ENCODE results near the gene CNTN4.
"Not testable (repeated sequence)": the region's sequence is repeated elsewhere in the genome, so short reads cannot be mapped to it uniquely, and the experiment has no call there.

CNTN4 gene

DNA sequence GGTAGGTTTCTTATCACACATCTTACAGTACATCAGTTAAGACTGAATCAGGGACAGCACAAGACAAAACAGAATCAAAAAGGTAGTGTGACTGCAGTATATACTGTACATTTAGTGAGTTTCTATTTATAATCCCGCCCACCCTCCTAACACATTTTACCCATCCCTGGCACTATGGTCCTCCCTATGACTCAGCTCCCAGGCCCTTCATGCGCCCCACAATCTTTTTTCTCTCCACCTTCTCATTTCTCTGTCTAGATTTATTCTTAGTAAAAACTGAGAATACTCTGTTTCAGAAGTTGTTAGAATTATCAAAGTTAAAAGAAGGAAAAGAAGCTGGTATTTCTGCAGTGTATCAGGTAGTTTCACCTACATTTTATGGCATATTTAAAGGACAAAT is 427.3 kb downstream of the CNTN4 start:
- DNase-seq: no peak

DNA sequence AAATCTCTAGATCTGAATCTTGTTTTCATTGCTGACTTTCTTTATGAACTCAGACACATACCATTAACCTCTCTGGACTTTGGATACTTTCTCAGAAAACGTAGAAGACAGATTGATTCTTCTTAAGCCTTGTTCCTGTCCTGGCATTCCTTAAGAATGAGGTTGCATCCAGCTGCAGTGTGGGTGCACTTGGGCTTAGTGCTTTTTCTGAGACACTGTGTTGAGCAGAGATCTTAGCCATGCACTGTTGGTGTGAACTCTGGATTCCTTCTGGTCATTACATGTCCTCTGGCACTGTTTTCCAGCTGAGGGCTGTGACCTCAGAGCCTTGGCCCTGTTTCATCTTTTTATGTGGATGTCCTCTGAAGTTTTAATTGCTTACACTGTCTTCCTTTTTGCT is 428.3 kb downstream of the CNTN4 start:
- DNase-seq: no peak

DNA sequence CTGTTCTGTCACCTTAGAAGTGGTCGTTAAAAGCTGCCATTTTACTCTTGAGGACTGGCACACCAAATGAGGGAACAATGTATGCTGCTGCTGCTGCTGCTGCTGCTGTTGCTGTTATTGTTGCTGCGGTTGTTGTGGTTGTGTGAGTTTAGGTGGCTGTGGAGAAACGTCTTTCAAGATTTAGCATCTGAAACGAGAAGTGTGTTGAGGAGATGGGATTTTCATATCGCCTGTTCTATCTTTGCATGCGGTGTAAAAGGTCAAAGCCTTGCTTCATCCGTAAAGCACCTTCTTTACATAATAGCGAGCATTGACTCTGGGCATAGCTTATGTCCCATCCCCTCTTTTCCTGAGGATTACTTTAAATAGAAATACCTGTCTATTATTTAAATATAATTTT is 428.7 kb downstream of the CNTN4 start:
- not testable (repeated sequence) for DNase-seq

DNA sequence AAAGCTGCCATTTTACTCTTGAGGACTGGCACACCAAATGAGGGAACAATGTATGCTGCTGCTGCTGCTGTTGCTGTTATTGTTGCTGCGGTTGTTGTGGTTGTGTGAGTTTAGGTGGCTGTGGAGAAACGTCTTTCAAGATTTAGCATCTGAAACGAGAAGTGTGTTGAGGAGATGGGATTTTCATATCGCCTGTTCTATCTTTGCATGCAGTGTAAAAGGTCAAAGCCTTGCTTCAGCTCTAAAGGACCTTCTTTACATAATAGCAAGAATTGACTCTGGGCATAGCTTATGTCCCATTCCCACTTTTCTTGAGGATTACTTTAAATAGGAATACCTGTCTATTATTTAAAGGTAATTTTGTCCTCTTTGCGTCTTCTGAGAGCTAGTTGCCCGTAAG is 436.1 kb downstream of the CNTN4 start:
- DNase-seq: not testable (repeated sequence)

DNA sequence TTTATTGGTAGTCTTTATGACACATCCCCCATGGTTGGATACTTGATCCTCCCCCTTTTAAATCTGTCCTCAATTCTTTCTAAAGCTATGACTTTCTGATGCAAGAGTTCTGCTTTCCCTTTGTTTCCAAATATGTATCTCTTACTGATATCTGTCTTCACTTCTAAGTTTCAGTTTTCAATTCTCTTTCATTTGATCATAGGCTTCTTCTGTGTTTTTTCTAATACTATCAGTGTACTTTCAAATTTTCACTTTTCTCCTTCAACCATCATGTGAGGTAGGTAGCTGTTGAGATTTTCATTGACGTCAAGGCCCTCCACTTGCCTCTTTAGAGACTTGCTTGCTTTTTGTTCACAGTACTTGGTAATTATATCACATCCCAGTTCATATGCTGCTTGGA is 436.5 kb downstream of the CNTN4 start:
- DNase-seq: no peak

DNA sequence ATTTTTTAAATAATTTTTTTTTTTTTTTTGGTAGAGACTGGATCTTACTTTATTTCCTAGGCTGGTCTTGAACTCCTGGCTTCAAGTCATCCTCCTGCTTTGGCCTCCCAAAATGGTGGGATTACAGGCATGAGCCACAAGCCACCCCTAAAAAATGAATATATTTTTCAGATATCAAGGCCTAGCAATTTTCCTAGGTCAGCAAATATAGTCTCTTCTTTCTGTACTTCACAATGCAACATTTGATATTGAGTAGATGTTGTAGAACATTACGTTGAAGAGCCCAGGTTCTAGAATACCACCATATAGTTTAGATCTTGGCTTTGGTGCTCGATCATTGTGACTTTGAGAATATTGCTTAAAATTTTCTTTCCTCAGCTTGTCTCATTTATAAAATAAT is 437.9 kb downstream of the CNTN4 start:
- DNase-seq: no peak

DNA sequence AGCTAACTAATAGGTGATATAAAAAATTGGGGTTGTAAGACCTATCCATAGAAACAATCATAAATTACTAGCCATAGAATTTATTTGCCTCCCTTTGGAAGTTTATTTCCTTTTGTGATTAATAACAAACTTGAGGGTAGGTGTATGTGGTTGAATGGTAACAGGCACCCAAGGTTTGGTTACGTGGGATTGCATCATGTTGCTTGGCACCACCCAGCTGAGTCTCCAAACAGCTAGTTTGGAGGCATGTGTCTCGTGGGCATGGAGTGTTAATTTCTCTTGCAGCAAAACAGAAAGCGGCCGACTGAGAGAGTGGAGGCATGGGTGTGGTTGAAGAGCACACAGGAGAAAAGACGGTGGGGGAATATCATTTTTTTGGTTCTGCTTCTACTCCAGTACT is 441.4 kb downstream of the CNTN4 start:
- no peak for DNase-seq

GRCh38 chr3:2543247-2543646 is 444.6 kb downstream of the CNTN4 start:
- DNase-seq: no peak

DNA sequence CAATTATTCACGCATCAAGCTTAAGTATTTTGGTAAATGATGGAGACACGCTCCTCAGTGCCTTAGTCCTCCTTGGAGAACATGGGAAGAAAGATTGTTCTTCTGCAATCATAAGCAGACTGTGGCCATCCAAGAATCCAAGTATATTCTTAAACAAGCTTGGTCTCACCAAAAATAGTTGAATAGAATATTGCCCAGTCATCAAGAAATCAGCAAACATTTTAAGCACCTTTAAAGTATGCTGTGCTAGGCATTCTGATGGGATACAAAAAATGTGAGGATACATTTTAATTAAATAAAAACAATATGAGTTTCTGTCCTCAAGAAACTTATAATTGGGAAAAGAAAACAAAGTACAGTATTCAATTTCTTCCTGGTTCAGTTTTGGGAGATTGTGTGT is 445.5 kb downstream of the CNTN4 start:
- no peak for DNase-seq

DNA sequence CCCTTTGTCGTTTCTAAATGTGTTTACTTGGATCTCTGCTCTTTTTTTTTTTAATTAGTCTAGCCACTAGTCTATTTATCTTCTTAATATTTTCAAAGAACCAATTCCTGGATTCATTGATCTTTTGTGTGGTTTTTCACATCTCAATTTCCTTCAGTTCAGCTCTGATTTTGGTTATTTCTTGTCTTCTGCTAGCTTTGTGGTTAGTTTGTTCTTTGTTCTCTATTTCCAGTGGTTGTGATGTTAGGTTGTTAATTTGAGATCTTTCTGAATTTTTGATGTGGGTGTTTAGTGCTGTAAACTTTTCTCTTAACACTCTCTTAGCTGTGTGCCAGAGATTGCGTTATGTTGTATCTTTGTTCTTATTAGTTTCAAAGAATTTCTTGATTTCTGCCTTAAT is 446.1 kb downstream of the CNTN4 start:
- no peak for DNase-seq

DNA sequence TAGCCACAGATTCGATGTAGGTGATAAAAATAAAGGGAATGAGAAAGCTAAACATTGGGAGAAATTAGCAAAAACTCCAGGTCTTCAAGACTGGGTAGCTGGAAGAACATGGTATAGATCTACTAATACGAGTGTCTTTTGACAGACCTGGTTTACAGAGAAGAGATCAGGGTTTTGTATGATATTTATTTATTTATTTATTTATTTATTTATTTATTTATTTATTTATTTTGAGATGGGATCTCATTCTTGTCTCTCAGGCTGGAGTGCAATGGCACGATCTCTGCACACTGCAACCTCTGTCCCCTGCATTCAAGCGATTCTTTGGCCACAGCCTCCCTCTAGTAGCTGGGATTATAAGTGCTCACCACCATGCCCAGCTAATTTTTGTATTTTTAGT is 448.4 kb downstream of the CNTN4 start:
- DNase-seq: no peak

GRCh38 chr3:2554656-2555055 is 456.0 kb downstream of the CNTN4 start:
- no peak for DNase-seq

GRCh38 chr3:2558796-2559195 is 460.1 kb downstream of the CNTN4 start:
- no peak for DNase-seq

GRCh38 chr3:2567451-2567850 is 468.8 kb downstream of the CNTN4 start:
- DNase-seq: no peak

GRCh38 chr3:2568156-2568555 is 469.5 kb downstream of the CNTN4 start:
- DNase-seq: no peak

- no peak for DNase-seq
Measured at GRCh38 chr3:2568929-2569328, 470.3 kb downstream of the CNTN4 start.

DNA sequence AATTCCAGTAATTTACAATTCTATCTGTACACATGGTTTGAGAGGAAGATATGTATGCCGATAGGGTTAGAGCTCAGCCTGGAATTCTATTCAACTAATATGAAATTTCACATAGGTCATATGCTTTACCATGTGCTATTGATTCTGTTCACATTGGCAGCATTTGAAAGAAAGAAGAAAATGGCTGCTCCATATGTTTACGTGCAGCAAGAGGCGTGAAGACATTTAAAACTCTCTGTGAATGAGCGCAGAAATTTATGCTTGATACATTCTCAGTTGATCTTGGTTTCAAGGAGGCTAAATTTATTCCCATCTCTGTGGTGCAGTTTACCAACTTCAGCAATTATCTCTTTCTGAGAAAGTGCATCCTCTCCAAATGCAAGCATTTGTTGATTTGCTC is 478.9 kb downstream of the CNTN4 start:
- DNase-seq: no peak

GRCh38 chr3:2578560-2578959 is 479.9 kb downstream of the CNTN4 start:
- no peak for DNase-seq

- no peak for DNase-seq
Measured at GRCh38 chr3:2579206-2579605, 480.5 kb downstream of the CNTN4 start.

DNA sequence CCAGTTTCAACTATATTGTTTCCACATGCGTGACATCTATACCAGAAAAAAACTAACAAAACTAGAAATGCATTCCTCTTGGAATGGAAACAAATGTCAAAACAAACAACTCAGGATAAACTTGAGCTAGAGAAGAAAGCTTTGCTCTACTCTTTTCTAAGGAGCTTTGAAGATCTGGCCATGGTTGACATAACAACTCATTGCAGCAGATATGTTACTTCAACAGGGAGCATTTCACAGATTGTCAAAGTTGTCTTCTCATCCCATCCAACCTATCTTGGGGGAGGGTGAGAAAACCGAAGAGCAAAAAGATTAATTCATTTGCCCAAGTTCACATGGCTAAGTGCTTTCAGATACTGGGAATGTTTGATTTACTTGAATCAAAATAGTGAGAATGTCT is 484.4 kb downstream of the CNTN4 start:
- no peak for DNase-seq

- no peak for DNase-seq
Measured at GRCh38 chr3:2589336-2589969, 490.8 kb downstream of the CNTN4 start.

DNA sequence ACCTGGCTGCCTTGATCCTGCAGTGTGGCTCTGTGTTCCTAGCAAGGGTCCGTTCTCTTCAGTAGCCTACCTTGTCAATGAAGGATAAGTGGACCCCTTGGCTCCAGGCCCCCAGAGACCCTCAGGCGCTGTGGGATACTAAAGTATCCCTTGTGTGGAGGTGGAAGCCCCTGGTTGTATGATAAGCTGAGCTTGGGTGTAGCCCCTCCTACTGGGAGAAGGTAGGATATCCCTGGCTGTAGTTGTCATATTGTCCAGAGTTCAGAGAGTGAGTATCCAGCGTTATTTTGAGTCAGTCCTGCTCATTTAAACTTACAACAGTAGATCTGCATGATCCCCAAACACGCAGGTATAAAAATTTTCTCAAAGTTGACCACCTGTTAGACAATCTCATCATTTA is 496.8 kb downstream of the CNTN4 start:
- no peak for DNase-seq

GRCh38 chr3:2597615-2598014 is 498.9 kb downstream of the CNTN4 start:
- DNase-seq: no peak

DNA sequence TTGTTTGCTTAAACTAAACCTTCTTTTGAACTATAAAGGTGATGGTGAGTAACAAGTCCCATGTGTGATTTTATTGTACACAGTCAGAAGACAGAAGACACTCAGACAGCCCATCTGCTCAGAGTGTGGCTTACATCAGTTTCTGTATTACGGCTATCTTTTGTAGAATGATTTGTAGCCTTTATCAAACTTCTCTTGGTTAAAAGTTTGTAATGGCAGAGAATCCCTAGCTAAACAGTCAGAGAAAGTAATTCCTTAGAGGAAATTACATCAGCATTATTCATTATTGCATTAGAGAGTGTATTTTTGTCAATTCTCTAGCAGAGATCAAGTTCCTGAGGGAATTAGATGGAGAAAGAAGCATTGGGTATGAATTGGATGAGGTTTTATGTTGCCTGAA is 500.8 kb downstream of the CNTN4 start:
- no peak for DNase-seq

DNA sequence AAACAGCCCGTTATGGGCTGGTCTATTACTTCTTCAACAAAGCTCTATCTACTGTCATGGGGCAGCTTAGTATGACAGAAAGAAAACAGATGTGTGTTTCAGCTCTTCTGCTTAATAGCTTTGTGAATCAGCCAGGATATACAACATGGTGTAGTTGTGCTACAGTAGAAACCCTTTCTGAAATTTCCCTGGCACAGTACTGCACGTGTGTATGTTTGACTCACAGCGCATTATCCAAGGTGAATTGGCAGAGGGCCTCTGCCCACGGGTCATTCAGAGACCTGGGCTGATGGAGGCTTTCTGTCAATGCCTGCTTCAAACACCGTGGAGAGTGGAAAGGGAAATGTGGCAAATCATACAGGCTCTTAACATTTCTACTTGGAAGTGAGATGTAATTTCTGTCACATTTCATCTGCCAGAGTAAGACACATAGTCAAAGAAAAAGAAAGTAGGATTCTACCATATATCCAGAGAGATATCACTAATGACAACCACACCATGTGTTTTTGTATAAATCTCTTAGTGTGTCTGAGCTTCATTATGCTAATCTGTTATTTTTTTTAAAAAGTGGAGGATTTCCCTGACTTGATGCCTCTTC is 505.1 kb downstream of the CNTN4 start:
- DNase-seq: no peak
